PC-9 (cell line): ENCODE data around the gene EIF5B.

Experiments used
- CTCF ChIP-seq: fragments of 200-600 bp; sonication (generic); conservative IDR thresholded peaks from 2 replicates; pipeline ENCODE4 v1.6.1; 2017; ENCODE audit warnings: mixed run types, antibody characterized with exemption, mild to moderate bottlenecking, moderate library complexity
- EZH2 ChIP-seq: fragments of 200-600 bp; sonication (generic); IDR thresholded peaks from 2 replicates; pipeline ENCODE4 v1.8.0; 2017; ENCODE audit warnings: antibody characterized with exemption, low read depth

- TF ChIP-seq CTCF, result no peak
- TF ChIP-seq EZH2, result no peak
These were observed 77.4 kb downstream of the EIF5B start for GRCh38 chr2:99414566-99414965.
